ENCODE measurements around the gene MYCN.
"Not testable (repeated sequence)": the region's sequence is repeated elsewhere in the genome, so short reads cannot be mapped to it uniquely, and the experiment has no call there.

MYCN gene

DNA sequence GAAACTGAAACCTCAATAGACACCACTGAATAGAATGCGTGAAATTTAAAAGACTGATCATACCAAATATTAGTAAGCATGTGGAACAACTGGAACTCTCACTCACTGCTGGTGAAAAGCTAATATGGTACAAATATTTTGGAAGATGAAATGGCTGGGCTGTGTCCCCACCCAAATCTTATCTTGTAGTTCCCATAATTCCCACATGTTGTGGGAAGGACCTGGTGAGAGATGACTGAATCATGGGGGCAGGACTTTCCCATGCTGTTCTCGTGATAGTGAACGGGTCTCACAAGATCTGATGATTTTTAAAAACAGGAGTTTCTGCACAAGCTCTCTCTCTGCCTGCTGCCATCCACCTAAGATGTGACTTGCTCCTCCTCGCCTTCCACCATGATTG, 32.0 kb upstream of the MYCN start:
- no peak for DNase-seq

DNA sequence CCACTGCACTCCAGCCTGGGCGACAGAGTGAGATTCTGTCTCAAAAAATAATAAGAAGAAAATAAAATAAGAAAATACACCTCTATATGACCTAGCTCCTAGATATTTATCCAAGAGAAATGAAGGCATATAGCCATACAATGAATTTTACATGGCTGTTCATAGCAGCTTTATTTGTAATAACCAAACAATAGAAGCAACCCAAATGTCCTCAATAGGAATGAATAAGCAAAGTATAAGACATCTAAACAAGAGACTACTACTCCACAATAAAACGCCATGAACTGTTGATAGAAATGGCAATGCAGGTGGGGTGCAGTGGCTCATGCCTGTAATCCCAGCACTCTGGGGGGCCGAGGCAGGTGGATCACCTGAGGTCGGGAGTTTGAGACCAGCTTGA, 31.2 kb upstream of the MYCN start:
- no peak for DNase-seq

DNA sequence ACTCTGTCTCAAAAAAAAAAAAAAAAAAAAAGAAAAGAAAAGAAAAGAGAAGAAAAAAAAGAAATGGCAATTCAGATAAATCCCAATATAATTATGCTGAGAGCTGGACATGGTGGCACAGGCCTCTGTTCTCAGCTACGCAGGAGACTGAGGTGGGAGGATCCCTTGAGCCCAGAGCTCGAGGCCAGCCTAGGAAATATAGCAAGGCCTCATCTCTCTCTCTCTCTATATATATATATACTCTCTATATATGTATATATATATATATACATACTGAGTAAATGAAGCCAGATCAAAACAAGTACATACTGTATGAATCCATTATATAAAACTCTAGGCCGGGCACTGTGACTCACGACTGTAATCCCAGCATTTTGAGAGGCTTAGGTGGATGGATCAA, 30.6 kb upstream of the MYCN start:
- DNase-seq = no peak

DNA sequence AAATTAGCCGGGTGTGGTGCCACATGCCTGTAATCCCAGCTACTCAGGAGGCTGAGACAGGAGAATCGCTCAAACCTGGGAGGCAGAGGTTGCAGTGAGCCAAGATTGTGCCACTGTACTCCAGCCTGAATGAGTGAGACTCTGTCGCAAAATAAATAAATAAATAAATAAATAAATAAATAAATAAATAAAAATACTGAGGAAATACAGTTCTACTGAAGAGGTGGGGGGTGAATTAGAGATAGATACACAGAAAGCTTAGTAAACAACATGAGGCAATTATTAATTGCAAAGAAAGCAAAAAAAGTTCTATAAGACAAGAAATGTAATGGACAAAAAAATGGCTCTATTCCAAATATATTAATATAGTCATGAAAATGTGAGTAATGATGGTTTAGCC, 29.1 kb upstream of the MYCN start:
- not testable (repeated sequence) for DNase-seq

DNA sequence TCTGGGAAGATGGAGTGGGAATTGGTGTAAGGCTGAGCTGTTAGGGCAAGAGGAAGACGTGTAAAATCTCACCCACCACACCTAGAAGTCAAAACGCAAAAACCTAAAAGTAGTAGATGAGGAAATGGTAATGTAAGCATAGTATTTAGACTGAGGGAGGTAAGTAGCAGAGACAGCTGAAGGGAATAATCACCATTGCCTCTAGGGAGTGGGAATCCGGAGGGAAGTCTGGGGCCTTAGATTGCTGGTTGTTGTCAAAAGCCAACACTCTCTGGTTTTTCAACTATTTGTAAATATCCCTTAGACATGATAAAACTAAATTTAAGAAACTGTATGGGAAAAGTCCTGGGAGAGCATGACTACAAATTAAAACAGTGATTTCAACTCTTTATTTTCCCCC, 28.7 kb upstream of the MYCN start:
- no peak for DNase-seq

DNA sequence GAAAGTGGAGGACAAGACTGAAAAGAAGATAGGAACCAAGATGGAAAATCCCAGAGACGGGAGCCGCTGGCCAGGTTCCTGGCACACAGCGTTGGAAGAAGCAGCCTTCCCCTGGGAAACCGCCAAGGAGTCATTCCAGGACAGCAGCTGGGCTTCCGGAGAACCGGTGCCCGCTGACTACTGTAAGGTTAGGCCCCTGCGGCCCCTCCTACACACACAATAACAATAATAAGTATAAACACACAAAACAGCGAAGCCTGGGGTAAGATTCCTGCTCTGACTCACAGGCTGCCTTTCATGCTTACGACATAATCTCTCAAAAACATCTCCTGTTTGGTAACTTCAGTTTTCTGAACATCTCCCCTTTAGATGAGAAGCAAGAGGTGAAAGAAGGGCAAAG, 28.1 kb upstream of the MYCN start:
- no peak for DNase-seq

DNA sequence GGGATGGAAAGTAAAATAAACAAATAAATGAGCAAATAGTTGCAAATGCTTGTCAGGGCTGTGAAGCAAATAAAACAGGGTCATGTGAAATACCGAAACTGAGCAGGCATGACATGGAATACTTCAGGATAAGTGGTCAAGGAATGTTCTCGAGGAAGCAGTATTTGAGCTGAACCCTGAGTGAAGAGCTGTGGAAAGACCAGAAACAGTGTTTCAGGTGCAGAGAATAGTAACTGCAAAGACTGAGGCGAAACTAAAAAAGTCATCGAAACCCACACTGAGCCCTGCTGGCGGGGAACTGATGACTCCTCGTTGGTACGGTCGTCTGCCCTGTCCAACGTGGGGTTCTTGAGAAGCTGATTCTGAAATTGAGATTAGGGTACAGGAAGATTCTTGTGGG, 27.2 kb upstream of the MYCN start:
- no peak for DNase-seq

DNA sequence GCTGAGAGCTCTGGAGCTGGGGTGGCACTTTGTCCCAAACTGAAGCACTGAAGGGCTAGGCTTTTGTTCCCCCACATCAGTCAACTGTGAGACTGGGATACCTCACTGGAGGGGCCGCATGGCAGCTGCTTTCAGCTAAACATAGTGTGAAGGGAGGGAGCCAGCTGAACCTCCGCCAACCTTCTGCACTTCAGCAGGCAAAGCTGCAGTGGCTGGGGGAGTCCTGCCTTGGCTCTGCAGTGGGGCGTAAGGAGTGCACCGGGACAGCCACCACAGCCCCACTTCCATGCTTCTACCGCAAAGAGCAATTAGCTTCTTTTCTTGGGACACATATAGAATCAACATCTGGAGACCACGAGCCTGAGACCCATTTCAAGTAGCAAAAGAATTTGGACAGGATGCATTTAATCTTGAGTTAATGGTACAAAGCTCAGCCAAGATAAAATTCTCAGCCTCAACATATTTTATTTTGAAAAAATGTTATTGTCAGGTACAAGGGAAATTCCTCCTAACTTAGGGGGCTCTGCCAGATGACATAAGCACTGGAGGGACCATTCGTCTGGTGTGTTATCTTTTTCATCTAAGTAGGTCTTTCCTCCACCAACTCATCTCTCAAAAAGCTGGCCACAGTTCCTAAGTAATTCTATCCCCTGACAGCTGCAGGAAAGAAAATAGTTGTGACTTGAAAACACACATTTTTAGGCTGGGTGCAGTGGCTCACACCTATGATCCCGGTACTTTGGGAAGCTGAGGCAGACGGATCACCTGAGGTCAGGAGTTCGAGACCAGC, 25.6 kb upstream of the MYCN start:
- DNase-seq = no peak

DNA sequence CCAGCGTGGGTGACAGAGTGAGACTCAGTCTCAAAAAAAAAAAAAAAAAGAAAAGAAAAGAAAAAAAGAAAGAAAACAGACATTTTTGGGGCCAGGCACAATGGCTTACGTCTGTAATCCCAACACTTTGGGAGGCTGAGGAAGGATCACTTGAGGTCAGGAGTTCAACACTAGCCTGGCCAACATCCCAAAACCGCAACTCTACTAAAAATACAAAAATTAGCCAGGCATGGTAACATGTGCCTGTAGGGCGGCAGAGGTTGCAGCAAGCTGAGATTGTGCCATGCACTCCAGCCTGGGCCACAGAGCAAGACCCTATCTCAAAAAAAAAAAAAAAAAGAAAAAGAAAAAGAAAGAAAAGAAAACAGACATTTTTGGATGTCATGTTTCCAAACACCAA, 24.8 kb upstream of the MYCN start:
- not testable (repeated sequence) for DNase-seq

DNA sequence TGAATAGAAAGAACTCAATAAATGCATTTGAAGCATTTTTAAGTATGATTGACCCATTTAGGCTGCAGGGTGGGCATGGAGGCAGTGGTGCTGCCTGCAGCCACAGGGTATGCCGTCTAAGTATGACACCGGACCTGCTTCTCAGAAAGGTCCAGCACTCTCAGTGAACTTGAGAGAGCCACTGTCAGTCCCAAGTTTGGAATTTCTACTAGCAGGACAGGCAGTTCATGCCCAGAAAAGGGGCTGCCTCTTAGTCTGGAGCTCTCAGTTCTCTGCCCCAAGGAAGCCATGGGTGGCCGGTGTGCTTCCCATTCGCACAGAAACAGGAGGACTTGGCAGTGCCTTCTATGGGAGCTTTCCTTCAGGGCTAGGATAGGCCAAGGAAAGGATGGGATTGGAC, 24.0 kb upstream of the MYCN start:
- no peak for DNase-seq

DNA sequence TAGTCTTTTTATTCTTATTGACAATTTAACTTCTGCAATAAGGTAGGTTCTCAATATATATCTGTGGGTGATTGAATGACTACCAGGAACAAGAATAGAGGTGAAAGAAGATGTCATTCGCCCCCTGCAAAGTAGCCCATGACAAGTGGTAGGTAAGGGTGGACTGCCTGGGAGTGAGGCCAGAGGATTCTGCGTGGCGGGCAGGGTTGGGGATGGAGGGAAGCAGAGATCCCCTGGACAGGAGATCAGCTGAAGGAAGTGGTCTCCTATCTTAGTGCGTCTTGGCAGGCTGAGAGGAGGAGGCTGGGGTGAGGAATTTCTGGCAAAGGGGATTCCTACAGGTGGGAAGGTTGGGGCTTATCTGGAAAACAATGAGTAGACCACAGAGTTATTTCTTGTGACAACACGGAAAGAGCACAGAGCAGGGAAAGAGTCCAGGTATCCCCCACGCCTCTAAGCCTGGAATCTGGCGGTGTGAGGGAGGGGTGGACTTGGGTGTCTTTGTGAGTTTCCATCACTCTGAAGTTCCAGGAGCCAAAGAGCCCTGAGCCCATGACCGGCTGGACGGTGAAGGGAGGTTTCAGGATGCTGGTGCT, 21.5 kb upstream of the MYCN start:
- DNase-seq = no peak

DNA sequence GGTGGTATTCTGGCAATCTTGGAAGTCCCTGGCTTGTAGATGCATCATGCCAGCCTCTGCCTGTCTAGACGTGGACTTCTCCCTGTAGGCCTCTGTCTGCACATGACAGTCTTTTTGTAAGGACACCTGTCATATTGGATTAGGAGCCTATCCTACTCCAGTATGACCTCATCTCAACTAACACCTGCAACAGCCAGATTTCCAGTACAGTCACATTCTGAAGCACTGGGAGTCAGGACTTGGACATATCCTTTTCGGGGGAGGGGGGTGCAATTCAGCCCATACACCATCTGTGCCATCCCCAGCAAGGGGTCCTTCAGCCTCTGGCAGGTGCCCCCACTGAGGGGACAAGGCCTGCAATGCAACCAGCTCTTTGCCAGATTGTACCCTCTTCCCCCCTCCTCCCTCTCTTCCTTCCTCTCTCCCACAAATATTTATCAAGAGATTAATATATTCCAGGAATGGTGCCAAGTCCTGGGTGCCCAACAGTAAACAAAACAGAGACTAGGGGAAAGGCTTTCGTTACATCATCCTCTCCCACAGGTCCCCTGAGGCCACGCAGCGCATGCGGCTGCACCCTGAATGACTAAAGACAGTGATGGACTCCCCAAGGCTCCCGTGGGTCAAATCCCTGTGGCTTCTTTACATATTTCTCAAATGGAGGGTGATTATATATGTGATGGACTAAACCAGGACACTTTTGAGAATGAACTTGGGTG, 20.5 kb upstream of the MYCN start:
- DNase-seq = no peak

DNA sequence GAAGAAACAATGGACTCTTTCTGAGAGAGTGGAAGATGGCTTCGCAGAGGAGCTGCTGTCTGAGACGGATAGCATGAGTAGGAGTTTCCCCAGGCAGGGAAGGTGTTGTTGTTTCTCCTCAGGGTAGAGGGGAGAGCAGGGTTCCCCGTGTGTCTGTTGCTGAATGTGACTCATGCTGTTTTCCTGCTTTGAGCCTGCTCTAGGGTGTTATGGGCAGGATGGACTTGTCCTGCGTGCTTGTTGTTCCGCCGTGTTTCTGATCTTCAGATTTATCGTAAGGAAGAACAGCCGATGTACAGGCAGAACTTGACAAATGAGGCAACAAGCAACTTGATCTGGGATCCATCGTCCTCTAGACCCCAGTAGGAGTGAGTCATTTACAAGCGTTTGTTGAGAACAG, 19.7 kb upstream of the MYCN start:
- no peak for DNase-seq

DNA sequence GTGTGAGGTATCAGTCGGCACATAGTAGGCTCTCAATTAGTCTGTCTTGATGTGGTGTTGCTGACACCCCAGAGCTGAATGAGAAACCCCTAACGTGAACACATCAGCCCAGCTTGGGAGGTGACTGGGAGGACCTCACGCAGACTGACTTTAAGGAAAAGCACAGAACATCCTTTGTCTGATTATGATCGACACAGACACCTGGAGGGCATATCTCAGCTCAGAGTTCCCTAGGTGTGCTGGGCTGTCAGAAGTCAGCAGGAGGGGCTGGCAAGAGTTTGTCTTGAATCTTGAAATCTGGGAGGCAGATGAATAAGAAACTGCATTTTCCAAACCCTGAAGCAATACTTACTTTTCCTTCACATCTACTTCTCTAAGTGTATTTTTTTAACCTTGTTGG, 16.8 kb upstream of the MYCN start:
- DNase-seq = no peak

DNA sequence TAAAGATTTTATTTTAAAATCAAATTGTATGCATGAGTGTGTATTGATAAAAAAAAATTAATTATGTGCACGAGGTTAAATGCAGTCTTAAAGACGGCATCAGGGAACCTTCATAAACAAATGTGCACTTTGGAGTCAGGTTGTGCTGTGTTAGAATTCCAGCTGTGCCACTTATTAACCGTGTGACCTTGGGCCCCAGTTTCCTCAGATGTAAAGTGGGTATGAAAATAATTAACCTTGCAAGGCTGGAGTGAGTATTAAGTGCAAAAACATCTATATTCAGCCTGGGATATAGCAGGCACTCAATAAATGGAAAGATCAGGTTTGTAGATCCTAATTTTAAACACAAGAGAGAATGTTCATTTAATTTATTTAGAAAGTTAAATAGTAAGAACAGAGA, 14.5 kb upstream of the MYCN start:
- no peak for DNase-seq

DNA sequence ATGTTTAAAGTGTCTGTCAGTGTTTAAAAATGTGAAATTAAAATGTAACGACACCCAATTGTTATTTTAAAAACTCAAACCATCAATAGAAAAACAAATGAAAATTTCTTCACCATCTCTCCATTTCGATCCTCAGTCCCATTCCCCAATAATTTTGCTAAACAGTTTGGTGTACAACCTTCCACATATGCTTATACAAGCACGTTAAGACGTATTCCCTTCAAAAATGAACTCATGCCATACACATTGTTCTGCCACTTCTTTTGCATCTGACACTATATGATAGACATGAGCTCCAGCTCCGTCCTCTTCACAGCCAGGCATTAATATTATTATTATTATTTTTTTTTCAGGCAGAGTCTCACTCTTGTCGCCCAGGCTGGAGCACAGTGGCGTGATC, 14.1 kb upstream of the MYCN start:
- DNase-seq = no peak

DNA sequence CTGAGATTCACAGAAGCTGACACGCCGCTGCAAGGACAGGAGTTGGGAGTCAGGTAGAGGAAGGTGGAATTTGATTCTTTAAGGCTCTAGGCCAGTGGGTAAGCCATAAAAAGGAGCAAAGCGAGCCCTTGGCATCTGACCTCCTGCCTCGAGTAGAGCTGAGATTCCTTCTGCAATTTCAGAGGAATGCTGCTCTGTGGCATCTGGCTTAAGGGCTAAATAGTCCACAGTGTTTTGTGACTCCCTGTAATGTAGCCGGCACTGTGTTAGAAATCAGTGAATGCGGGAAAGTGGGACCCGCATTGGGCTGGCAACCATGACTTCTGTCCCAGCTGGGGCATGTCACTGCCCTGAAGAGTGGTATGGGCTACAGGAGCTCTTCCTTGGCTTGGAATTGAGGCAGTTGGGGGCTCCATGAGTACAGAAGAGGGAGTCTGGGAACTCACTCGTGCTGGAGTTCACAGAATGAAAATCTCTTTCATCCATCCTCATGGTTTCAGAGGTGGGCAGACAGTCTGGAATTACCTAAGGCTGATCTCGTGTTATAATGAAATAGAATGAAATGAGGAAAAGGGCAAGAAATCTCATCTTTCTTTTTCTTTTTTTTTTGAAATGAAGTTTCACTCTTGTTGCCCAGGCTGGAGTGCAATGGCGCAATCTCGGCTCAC, 12.7 kb upstream of the MYCN start:
- DNase-seq = no peak

DNA sequence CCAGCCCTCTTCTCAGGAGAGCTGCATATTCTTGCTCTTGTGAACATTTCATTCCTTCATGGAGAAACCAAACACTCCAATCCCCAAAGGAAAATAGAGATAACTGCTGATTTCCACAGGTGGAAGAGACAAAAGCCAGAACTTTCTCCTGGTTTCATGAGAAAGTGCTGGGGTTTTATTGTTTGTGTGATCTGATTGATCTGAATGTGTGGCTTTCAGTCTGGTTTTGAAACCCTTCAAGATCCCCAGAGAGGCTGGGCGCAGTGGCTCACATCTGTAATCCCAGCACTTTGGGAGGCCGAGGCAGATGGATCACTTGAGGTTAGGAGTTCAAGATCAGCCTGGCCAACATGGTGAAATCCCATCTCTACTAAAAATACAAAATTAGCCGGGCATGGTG, 11.3 kb upstream of the MYCN start:
- DNase-seq = not testable (repeated sequence)

DNA sequence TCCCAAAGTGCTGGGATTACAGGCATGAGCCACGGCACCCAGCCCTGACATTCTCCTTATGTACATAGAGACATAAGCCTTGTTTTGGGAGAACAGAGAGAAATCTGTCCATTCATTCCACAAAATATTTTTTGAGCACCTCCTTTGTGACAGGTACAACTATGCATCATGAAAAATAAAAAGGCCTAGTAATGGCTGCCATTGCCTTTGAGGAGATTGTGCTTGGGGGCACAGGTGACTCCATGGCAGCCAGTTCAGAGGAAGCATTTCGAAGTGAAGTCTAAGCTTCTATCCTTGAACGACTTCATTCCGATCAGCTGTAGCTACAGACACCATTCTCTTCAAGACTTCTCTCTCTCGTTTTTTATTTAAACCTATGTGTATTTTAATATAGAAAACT, 10.5 kb upstream of the MYCN start:
- DNase-seq = no peak

DNA sequence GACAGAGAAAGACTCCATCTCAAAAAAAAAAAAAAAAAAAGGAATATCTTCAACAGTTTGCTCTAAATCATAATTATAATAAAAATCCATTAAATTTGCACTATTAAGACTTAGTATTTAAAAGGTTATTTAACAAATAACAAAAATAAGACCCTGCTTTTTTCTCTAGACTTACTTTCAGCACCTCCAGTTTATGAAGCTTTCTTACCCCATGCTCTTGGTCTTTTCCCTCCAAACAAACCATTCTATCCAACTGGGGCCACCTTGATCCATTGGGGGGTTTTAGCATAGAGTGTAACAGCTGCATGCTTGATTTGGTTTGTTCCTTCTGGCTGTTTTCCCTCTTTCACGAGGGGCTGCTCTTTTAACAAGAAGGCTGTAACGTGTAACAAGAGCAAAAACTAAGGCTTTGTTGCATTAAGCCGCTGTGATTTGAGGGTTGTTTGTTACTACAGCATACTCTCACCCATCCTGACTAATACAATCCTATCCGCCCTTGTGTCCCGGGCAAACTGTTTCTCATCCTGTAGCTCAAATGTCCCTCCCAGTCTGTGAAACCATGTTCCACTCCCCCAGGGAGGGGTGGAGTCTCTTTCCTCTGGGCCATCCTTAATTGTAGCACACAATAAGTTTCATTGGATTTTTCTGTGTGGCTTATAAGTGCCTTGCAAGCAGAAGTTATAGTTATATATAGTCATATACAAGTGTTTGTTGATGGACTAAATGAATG, 9.6 kb upstream of the MYCN start:
- DNase-seq = no peak

DNA sequence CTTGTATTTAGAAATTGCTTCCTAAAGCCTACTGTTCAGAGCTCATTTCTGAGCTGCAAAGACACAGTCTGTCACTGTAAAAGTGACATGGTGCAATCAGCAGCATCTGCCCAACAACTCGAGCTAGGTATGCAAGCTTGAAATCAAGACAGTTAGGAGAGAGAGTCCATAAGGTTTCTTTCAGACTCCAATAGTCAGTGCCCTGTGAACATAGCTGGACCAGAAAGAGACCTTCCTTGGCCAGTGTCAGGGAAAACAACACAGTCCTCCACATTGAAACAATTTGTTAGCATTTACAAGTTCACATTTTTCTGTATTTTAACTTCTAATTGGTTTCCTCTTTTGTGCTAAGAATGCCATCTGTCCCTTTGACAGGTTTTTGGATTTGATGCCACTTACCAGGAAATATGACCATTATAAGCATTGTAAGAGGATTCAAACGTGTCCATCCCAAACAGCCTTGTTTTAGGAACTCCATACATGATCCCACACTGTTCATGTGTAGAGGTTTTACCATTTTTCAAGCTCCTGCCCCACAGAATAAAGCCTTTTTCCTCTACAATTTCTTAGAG, 8.9 kb upstream of the MYCN start:
- DNase-seq = no peak

DNA sequence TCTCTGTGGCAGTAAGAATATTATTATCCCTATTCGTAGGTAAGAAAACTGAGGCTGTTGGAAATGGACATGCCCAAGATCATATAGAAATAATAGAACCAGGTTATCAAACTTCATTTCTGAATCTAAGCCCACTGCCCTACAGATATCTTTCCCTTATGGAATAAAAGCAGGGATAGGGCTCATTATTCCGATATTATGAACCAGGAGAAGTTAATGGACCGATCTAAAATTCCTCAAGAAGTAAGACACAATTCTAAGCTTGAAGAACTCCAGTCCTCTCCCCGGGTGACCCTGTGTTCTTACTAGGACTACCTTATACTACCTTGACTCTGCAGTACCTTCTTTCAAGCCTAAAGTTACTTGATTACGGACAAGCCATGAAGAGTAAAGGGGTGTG, 8.4 kb upstream of the MYCN start:
- DNase-seq = no peak

Measured in CD4-positive, alpha-beta T cell treated with Interleukin-6 for 4 hours (primary cell).